A673 (cell line): ENCODE data around the gene LRRTM3. TPM values are rescaled to one million over a fixed set of nuclear protein-coding genes. Genes with fewer than 3 reads are reported as not detected.

Experiments
- BruUV-seq: library from RNA; stranded (reverse); fragments of 400-500 nt; replicated peaks from 2 replicates; lab custom pipeline; 2021; lab: Mats Ljungman, UMichigan
- CTCF ChIA-PET: fragments of 300-600 bp; sonication (Branson Sonifier 250); formaldehyde crosslinking; loops from one replicate; lab custom pipeline; 2022; ENCODE audit warnings: antibody characterized with exemption; lab: Charles Lee
- POLR2A ChIA-PET: fragments of 300-600 bp; sonication (Branson Sonifier 250); formaldehyde crosslinking; loops from one replicate; lab custom pipeline; 2022; ENCODE audit warnings: antibody characterized with exemption; ENCODE audit not compliant: low non-redundant PET; lab: Charles Lee
- DNase-seq: peaks from one replicate; pipeline ENCODE4 v3.0.0-alpha.2; 2015; ENCODE audit warnings: low spot score
- H3K27ac ChIP-seq: fragments of 200-600 bp; sonication (generic); 2 replicates; pipeline ENCODE4 v1.5.1; 2016; ENCODE audit warnings: mixed run types, low read depth, mild to moderate bottlenecking, mixed read lengths, antibody characterized with exemption, low read length; ENCODE audit not compliant: poor library complexity, severe bottlenecking
- H3K27me3 ChIP-seq: fragments of 200-600 bp; sonication (generic); replicated peaks from 2 replicates; pipeline ENCODE4 v1.6.1; 2017; ENCODE audit warnings: mixed run types, low read depth, mild to moderate bottlenecking, mixed read lengths, antibody characterized with exemption, low read length; ENCODE audit not compliant: insufficient read depth, poor library complexity
- H3K36me3 ChIP-seq: fragments of 200-600 bp; sonication (generic); 2 replicates; pipeline ENCODE4 v1.6.1; 2016; ENCODE audit warnings: mixed run types, mild to moderate bottlenecking, mixed read lengths, antibody characterized with exemption, low read length; ENCODE audit not compliant: insufficient read depth, poor library complexity, severe bottlenecking
- H3K4me1 ChIP-seq: fragments of 200-600 bp; sonication (generic); 2 replicates; pipeline ENCODE4 v1.6.1; 2017; ENCODE audit warnings: mixed run types, mild to moderate bottlenecking, mixed read lengths, antibody characterized with exemption, low read length; ENCODE audit not compliant: insufficient read depth, poor library complexity, severe bottlenecking
- H3K4me3 ChIP-seq: fragments of 200-600 bp; sonication (generic); 2 replicates; pipeline ENCODE4 v1.5.1; 2016; ENCODE audit warnings: low read depth, mixed run types, mild to moderate bottlenecking, mixed read lengths, low read length; ENCODE audit not compliant: poor library complexity, severe bottlenecking
- H3K9me3 ChIP-seq: fragments of 200-600 bp; sonication (generic); 2 replicates; pipeline ENCODE4 v1.6.1; 2016; ENCODE audit warnings: mixed run types, low read depth, mild to moderate bottlenecking, mixed read lengths, antibody characterized with exemption, low read length; ENCODE audit not compliant: poor library complexity, severe bottlenecking
- CTCF ChIP-seq: fragments of 300-800, 200-600 bp; sonication (generic); conservative IDR thresholded peaks from 2 replicates; pipeline ENCODE4 v1.5.1; 2017; ENCODE audit warnings: low read depth, mild to moderate bottlenecking, antibody characterized with exemption, low read length, moderate library complexity, mixed read lengths
- EZH2 ChIP-seq: fragments of 200-600 bp; sonication (generic); IDR thresholded peaks from 2 replicates; pipeline ENCODE4 v1.6.1; 2017; ENCODE audit warnings: borderline replicate concordance, low read depth, mild to moderate bottlenecking, mixed read lengths, antibody characterized with exemption, low read length; ENCODE audit not compliant: poor library complexity, severe bottlenecking
- intact Hi-C: fragments of 100-400 bp; cut with micrococcal nuclease; formaldehyde crosslinking; loops from one replicate; pipeline ENCODE4 v1.10.0; 2022; ENCODE audit not compliant: unreplicated experiment
- total RNA-seq: library from RNA; stranded (reverse); gene quantifications from 2 replicates; pipeline ENCODE4 v1.2.3, GENCODE V29; 2021

The LRRTM3 gene
- total RNA-seq, 1 experiment from 2014 or later: not detected

- DNase-seq: no peak
- BruUV-seq: no TSS peak
- TF ChIP-seq CTCF: no peak
- no peak for TF ChIP-seq EZH2
- Histone ChIP-seq H3K27me3 (no peaks in the 10 kb centered on the region), H3K36me3 (no peaks in the 10 kb centered on the region), H3K4me3 (no peak overlapping the region), H3K27ac (no peak overlapping the region), H3K9me3 (no peaks in the 10 kb centered on the region), H3K4me1 (no peaks in the 10 kb centered on the region)
- CTCF ChIA-PET: no interaction called here
- POLR2A ChIA-PET: no interaction called here
- intact Hi-C loops: no loop called here
Observed at GRCh38 chr10:67033878-67034277, 108.0 kb downstream of the LRRTM3 start.

- Histone ChIP-seq H3K27me3 (no peaks in the 10 kb centered on the region), H3K27ac (no peak overlapping the region), H3K36me3 (no peaks in the 10 kb centered on the region), H3K4me3 (no peak overlapping the region), H3K9me3 (no peaks in the 10 kb centered on the region), H3K4me1 (no peaks in the 10 kb centered on the region)
- intact Hi-C loops: no loop called here
- DNase-seq: no peak
- no TSS peak for BruUV-seq
- ChIA-PET POLR2A (no interaction called here), CTCF (no interaction called here)
- TF ChIP-seq EZH2 (no peak), CTCF (no peak)
Observed at GRCh38 chr10:67036808-67037207, 111.0 kb downstream of the LRRTM3 start.

GRCh38 chr10:67043041-67043440 lies 117.2 kb downstream of the LRRTM3 start:
- no TSS peak for BruUV-seq
- Histone ChIP-seq H3K27me3 (no peaks in the 10 kb centered on the region), H3K9me3 (no peaks in the 10 kb centered on the region), H3K4me3 (no peak overlapping the region), H3K27ac (no peak overlapping the region), H3K36me3 (no peaks in the 10 kb centered on the region), H3K4me1 (no peaks in the 10 kb centered on the region)
- POLR2A ChIA-PET: no interaction called here
- DNase-seq: no peak
- intact Hi-C loops: no loop called here
- CTCF ChIA-PET: no interaction called here
- TF ChIP-seq CTCF (no peak), EZH2 (no peak)
